ENCODE results near the gene ALKBH5.

DNA sequence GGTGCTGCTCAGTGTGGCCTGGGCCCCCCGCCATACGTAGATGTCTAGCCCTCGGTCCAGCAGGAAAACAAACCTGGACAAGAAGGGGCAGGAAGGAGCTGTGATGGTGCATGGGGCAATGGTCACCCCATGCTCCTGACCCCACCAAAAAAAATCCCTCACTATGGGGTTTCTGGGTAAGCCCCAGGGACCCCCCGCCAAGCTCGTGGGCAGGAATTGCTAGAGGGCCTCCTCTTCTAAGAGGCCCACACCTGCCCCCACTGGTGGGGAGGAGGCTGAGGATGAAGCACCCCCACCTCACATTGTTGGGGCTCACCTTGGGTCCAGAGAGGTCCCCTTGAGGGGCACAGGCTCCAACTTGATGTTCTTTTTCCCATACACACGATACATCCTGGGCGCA lies 65.2 kb downstream of the ALKBH5 start:
- TF ChIP-seq, protein P1, sequence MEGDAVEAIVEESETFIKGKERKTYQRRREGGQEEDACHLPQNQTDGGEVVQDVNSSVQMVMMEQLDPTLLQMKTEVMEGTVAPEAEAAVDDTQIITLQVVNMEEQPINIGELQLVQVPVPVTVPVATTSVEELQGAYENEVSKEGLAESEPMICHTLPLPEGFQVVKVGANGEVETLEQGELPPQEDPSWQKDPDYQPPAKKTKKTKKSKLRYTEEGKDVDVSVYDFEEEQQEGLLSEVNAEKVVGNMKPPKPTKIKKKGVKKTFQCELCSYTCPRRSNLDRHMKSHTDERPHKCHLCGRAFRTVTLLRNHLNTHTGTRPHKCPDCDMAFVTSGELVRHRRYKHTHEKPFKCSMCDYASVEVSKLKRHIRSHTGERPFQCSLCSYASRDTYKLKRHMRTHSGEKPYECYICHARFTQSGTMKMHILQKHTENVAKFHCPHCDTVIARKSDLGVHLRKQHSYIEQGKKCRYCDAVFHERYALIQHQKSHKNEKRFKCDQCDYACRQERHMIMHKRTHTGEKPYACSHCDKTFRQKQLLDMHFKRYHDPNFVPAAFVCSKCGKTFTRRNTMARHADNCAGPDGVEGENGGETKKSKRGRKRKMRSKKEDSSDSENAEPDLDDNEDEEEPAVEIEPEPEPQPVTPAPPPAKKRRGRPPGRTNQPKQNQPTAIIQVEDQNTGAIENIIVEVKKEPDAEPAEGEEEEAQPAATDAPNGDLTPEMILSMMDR (IDR thresholded peaks at IDR 0.05): no peak
- no peak for TF ChIP-seq POLR2A (IDR thresholded peaks at IDR 0.05)
